Measurements from ENCODE around the gene TSNAXIP1.

TSNAXIP1 gene

DNA sequence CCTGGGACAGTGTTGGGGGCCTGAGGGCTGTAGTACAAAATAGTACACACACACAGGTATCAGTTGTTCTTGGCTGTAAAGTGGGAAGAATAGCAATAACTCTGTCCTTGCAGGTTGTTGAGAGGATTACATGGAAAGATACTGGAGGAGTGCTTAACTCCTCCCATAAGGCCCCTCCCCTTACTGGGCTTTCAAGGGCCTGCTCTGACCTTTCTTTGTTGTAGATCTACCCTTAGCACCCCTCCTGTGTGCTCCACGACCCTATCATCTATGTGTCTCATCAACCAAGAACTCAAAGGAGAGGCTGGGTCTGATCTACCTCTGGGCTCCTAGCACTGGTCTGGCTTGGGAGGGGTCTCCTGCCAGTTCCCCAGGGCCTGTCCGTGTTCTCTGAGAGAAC lies 57.9 kb downstream of the TSNAXIP1 start:
- H3K4me3 ChIP-seq (ENCODE audit: insufficient read depth, low read length, poor library complexity, severe bottlenecking), result no peak overlapping the region
- H3K27me3 ChIP-seq (ENCODE audit: low read length), result no peaks in the 10 kb centered on the region
- H3K4me2 ChIP-seq (ENCODE audit: low read depth, low read length, poor library complexity, severe bottlenecking), result no peak overlapping the region
- no peaks in the 10 kb centered on the region for H3K9me2 ChIP-seq (replicated peaks; ENCODE audit: insufficient read depth, low read length)
- no peak overlapping the region for H2AFZ ChIP-seq (ENCODE audit: low read depth, low read length, severe bottlenecking)
- no peaks in the 10 kb centered on the region for H3K9me3 ChIP-seq (ENCODE audit: insufficient read depth, low read length)
- H3F3A ChIP-seq (ENCODE audit: insufficient read depth), result no peaks in the 10 kb centered on the region
- TF ChIP-seq, protein P1, sequence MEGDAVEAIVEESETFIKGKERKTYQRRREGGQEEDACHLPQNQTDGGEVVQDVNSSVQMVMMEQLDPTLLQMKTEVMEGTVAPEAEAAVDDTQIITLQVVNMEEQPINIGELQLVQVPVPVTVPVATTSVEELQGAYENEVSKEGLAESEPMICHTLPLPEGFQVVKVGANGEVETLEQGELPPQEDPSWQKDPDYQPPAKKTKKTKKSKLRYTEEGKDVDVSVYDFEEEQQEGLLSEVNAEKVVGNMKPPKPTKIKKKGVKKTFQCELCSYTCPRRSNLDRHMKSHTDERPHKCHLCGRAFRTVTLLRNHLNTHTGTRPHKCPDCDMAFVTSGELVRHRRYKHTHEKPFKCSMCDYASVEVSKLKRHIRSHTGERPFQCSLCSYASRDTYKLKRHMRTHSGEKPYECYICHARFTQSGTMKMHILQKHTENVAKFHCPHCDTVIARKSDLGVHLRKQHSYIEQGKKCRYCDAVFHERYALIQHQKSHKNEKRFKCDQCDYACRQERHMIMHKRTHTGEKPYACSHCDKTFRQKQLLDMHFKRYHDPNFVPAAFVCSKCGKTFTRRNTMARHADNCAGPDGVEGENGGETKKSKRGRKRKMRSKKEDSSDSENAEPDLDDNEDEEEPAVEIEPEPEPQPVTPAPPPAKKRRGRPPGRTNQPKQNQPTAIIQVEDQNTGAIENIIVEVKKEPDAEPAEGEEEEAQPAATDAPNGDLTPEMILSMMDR (IDR thresholded peaks at IDR 0.05; ENCODE audit: insufficient read depth, low read length, poor library complexity, severe bottlenecking), result no peak
- no peak for TF ChIP-seq EZH2phosphoT487 (conservative IDR thresholded peaks at IDR 0.05; ENCODE audit: low read length)
- peaks cover 46% of the 10 kb centered on the region for H3K79me2 ChIP-seq (ENCODE audit: insufficient read depth, low read length)
- no peaks in the 10 kb centered on the region for H4K20me1 ChIP-seq (ENCODE audit: low read depth, low read length)
- no peaks in the 10 kb centered on the region for H3K36me3 ChIP-seq (ENCODE audit: low read length)
- H3K27ac ChIP-seq (ENCODE audit: low read depth, low read length), result no peak overlapping the region
- no peak overlapping the region for H3K9ac ChIP-seq (ENCODE audit: low read length)

DNA sequence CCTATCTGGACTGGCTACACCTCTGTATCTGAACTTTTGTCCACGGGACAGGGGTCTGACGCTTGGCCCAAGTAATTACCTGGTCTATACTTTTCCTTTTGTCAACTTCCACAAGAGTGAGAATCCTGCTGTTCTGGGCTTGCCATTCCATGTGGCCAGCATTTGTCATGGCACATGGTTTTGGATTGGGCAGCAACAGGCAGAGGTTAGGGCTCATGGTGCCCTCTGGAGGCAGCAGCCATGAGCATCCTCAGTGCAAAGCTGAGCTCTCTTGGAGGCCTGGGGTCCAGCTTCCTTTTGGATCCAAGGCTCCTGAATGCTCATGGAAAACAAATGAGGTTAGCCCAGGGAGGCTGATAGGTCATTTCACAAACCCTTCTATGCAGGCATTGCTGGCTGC lies 58.6 kb downstream of the TSNAXIP1 start:
- H3K4me2 ChIP-seq (ENCODE audit: low read depth, low read length, poor library complexity, severe bottlenecking), result no peak overlapping the region
- H3K79me2 ChIP-seq (ENCODE audit: insufficient read depth, low read length), result peaks cover 43% of the 10 kb centered on the region
- H3K27ac ChIP-seq (ENCODE audit: low read depth, low read length), result no peak overlapping the region
- no peak overlapping the region for H3K9ac ChIP-seq (ENCODE audit: low read length)
- no peak overlapping the region for H3K4me3 ChIP-seq (ENCODE audit: insufficient read depth, low read length, poor library complexity, severe bottlenecking)
- no peaks in the 10 kb centered on the region for H3K27me3 ChIP-seq (ENCODE audit: low read length)
- TF ChIP-seq, protein P1 (IDR thresholded peaks at IDR 0.05; ENCODE audit: insufficient read depth, low read length, poor library complexity, severe bottlenecking), result no peak
- no peak for TF ChIP-seq EZH2phosphoT487 (conservative IDR thresholded peaks at IDR 0.05; ENCODE audit: low read length)
- H4K20me1 ChIP-seq (ENCODE audit: low read depth, low read length), result no peaks in the 10 kb centered on the region
- H2AFZ ChIP-seq (ENCODE audit: low read depth, low read length, severe bottlenecking), result no peak overlapping the region
- no peaks in the 10 kb centered on the region for H3K9me3 ChIP-seq (ENCODE audit: insufficient read depth, low read length)
- H3F3A ChIP-seq (ENCODE audit: insufficient read depth), result 0 out of 2 replicates have a peak, but pooled peaks cover 5% of the 10 kb centered on the region
- H3K36me3 ChIP-seq (ENCODE audit: low read length), result no peaks in the 10 kb centered on the region
- H3K9me2 ChIP-seq (replicated peaks; ENCODE audit: insufficient read depth, low read length), result no peaks in the 10 kb centered on the region

DNA sequence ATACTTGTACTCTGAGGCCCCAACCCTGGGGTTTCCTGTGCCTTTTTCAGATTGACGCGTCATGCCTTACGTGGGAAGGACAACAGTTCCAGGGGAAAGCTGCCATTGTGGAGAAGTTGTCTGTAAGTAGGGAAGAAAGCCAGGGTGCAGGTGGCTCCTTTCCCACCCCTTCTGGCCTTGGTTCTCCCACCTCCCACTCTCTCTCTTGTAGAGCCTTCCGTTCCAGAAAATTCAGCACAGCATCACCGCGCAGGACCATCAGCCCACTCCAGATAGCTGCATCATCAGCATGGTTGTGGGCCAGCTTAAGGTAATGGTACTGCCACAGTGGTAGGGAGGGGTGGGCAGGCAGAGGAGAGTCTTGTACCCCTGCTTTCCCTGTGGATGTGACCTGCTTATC lies 61.6 kb downstream of the TSNAXIP1 start:
- H3F3A ChIP-seq (ENCODE audit: insufficient read depth), result peaks cover 21% of the 10 kb centered on the region
- H3K4me2 ChIP-seq (ENCODE audit: low read depth, low read length, poor library complexity, severe bottlenecking), result no peak overlapping the region
- H3K9ac ChIP-seq (ENCODE audit: low read length), result no peak overlapping the region
- no peaks in the 10 kb centered on the region for H4K20me1 ChIP-seq (ENCODE audit: low read depth, low read length)
- no peaks in the 10 kb centered on the region for H3K9me3 ChIP-seq (ENCODE audit: insufficient read depth, low read length)
- peaks cover 18% of the 10 kb centered on the region for H3K79me2 ChIP-seq (ENCODE audit: insufficient read depth, low read length)
- H3K9me2 ChIP-seq (replicated peaks; ENCODE audit: insufficient read depth, low read length), result no peaks in the 10 kb centered on the region
- no peak overlapping the region for H3K27ac ChIP-seq (ENCODE audit: low read depth, low read length)
- TF ChIP-seq EZH2phosphoT487 (conservative IDR thresholded peaks at IDR 0.05; ENCODE audit: low read length), result no peak
- TF ChIP-seq, protein P1 (IDR thresholded peaks at IDR 0.05; ENCODE audit: insufficient read depth, low read length, poor library complexity, severe bottlenecking), result no peak
- H3K27me3 ChIP-seq (ENCODE audit: low read length), result no peaks in the 10 kb centered on the region
- no peak overlapping the region for H2AFZ ChIP-seq (ENCODE audit: low read depth, low read length, severe bottlenecking)
- H3K4me3 ChIP-seq (ENCODE audit: insufficient read depth, low read length, poor library complexity, severe bottlenecking), result no peak overlapping the region
- no peaks in the 10 kb centered on the region for H3K36me3 ChIP-seq (ENCODE audit: low read length)
